ENCODE data around the gene MBD2.

MBD2 gene

DNA sequence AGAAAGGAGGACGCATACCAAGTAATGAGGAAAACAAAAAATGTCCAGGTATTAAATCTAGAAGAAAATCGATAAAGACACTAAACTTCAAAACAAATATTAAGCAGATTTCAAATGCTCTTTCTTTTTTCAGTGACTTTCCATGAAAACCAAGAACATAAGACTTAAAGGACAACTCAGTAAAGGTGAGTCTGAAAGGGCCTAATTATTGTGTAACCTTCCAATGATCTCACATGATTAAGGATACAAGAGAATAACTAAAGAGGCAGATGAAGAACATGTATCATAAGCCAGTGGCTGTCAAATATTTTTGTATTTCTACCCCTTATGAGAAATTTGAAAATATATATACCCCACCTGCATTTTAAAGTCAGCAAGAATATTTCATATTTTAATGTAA, 30.7 kb downstream of the MBD2 start:
- DNase-seq (ENCODE audit: low read depth): no peak

DNA sequence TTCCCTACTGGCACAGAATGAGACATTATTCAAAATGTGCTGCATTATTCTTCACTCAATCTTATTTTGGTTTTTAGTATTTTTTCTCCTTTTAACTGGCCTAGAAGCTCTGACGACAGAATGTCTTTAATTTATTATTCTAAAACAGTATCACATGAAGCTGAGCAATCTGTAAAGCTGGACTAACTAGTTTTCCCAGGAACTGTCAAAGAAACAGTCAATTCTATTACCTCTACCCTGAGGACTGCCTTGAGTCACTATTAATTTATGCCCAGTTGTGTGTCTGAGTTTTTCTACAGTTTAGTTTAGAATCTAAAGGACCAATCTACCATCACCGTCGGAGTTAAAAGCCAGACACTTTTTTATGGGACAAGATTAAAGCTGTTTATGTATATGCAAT, 31.6 kb downstream of the MBD2 start:
- DNase-seq (ENCODE audit: low read depth): no peak

DNA sequence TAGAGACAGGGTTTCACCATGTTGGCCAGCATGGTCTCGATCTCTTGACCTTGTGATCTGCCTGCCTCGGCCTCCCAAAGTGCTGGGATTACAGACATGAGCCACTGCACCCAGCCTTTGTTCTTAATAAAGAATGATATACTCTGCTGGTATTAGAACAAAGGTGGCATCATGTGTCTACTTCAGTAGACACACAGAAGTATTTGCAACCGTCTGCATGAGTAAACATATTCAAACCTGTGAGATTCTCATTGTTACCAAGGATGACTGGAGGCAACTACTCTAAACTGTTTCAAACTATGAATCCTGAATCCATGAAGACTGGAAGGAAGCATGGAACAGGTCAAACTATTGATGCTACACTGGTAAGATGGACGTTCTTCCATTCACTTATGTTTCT, 32.1 kb downstream of the MBD2 start:
- DNase-seq (ENCODE audit: low read depth): no peak

DNA sequence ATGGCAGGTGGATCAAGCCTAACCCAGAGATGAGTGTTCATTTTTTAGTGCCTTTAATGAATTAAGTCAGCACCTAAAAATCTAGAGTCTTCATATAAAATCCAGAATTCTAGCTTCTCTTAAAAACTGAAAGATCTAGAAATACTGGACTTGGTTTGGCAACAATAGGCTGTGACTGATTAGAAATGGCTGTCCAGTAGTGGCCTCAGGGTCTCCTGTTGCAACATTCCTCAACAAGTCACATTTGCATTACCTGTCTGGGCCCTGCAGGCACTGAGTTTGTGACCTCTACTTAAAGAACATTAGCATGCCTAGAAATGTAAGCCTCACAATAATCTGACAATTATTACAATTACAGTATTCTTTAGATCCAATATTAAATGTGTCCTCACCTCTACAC, 33.1 kb downstream of the MBD2 start:
- no peak for DNase-seq (ENCODE audit: low read depth)

DNA sequence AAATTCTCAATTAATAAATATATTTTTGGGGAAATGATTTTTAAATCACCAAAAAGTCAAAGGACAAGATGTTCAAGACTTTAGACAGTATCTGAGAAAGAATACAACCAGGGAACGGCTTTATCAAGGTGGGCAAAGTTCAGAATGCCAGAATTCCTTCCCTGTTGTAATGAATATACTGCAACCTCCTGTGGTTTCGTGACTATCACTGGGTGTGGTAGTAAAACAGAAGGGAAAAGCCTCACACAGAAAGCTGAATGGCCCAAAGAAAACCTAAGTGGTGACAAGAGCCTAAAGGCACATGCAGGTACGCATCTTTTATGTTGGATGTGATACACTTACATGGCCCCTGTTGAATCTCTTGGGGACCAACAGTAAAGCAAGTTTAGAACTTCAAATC, 37.1 kb downstream of the MBD2 start:
- DNase-seq (ENCODE audit: low read depth): no peak

DNA sequence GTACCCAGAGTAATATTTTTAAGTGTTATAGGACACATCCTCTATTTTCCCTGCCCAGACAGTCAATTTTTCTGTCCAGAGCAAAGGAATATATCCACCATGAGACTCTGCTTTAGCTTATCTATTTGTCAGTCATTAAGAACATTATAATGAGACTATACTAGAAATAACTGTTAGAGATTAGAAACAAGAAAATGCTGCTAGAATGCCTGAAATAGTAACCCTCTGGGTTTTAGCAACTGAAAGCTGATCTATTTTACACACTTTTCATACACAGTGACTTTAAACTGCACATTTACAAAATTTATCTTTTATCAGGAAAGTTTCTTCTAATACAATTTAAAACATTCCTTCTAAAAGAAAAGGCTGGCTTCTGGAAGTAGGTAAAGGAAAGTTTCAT, 39.6 kb downstream of the MBD2 start:
- no peak for DNase-seq (ENCODE audit: low read depth)

DNA sequence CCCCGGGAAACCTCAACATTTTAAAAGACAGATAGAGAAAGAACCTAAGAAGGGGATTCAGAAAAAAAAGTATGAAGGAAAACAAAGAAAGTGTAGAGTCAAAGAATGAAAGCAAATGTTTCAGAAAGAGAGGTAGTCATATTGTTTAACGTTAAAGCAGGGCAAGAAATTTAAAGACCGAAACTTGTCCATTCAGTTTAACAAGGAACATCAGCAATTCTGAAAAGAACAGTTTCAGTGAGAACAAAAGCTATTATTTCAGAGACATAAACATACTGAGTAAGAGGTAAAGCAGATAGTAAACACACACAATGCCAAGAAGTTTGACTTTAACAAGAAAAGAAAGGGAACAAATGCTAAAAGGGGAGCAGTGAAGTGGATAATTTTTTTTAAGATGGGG, 41.1 kb downstream of the MBD2 start:
- DNase-seq (ENCODE audit: low read depth): no peak

DNA sequence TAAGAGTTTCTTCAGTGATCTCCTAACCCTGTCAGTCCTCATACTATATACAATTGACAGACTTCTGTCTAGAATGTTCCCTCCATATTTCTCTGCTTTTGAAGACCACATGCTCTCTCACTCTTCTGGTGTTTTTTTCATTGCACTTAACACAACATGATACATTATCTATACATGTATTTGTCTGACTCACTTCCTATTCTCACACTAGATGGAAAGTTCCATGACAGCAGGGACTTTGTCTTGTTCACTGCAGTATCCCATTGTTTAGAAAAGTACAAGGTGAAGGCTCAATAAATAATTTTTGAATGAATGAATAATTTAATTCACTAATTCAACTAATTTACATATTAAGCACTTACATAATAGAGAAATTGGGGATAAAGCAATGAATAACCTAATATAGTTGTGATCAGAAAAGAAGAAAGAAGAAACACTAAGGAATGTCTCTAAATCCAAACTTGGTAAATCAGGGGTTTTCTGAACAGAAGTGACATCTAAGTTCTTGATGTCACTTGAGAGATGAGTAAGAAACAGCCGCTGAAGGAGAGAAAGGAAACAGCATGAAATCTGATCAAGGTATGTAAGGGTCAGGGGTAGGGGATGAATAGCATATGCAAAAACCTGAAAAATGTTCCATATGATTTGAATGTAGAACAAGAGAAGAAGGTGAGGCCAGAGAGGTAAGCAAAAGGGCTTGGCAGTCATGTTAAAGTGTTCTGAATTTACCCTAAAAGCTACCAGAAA, 42.4 kb downstream of the MBD2 start:
- DNase-seq (ENCODE audit: low read depth): no peak

DNA sequence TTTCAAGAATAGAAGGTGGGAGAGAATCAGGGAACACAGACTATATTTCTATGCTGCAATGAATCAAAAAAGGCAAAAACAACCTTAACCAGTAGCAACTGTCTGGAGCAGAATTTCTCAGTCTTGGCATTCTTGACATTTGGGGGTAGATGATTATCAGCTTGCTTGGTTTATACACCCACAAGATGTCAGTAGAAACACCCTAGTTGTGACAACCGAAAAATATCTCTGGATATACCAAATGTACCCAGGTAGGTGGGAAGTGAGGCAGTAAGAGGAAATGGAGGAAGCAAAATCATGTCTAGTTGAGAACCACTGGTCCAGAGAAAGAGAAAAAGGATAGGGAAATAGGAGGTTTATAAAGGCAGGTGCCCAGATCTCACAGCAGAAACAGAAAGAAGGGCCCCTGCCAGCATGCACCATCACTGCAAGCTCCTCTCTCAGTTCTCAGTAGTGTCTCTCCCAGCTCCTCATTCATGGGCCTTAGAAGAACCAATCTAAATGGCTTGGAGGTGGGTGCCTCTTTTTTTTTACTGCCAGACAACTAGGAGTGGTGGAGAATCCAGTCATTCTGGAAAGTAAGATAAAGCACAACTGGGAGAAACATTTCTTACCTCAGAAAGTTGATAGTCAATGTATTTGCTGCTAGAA, 50.4 kb downstream of the MBD2 start:
- DNase-seq (ENCODE audit: low read depth): no peak

DNA sequence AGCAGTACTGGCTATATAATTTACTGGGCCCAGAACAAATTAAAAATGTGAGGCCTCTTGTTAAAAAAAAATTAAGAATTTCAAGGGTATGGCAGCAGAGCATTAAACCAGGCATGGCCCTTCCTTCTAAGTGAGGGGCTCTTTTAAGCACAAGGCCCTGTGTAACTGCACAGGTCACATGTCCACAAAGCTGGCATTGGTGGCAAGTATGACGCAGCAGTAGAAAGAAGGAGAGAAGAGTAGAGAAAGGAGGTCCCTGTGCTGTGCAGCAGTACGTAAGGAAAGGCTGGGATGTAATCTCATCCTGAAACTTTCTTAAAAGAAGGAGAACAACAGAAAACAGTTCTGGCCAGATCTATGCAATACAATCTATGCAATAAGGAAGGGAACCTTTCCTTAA, 51.2 kb downstream of the MBD2 start:
- no peak for DNase-seq (ENCODE audit: low read depth)

DNA sequence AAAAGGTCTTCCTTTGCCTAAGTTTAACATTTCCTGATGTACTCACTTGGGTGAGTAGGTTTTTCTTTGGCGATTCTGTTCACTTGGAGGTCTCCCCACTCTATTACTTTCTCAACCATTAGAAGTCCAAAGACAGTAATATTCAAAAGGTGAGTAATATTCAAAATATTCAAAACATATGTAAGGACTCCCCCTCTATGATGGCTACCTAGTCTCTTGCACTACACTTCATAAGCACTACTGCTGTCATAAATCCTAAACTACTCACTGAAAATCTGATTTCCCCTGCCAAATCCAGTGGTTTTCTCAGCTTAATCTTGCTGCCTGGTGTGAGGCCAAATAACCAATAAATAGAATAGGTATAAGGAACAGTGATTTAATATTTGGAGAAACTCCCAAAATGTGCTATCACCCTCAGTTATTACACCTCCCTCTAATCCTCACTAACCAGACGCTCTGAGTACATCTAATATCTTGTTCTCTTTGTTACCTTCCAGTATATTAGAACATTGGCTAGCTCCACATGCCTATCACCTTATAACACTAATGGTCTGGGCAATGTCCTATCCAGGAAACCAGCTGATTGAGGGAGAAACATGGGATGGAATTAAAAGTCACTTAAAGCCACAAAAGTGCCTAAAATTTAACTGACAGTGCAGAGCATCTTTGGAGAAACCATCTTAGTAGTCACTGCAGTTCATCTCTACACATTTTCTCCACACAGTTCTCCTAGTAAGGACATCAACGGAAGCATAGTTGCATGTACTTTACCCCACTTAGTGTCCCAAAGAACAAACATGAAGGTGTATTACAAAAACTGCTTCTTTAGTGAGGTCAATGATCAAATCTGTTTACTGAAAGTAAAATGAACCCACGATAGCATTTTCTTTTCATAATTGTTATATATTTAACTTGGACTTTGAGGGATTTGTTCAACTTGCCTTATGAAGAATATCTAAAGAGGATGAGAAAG, 54.8 kb downstream of the MBD2 start:
- no peak for DNase-seq (ENCODE audit: low read depth)

DNA sequence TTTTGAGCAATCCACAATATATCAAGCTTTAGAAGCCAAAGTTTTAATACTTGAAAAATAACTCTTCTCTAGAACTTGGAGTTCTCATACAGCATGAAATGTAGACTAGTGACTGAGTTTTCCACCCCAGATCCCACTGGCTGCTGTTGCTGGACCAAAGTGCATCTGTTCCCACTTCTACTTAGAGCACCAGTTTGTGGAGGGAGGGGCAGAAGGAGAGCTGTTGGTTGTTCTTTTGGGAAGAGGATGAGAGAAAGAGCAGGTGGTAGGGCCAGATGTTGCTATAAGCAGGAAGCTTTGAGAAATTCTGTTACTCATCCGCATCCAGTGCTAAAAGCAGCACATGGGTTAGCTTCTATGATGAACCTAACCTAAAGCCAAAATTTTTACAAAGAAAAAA, 59.0 kb downstream of the MBD2 start:
- DNase-seq (ENCODE audit: low read depth): no peak

DNA sequence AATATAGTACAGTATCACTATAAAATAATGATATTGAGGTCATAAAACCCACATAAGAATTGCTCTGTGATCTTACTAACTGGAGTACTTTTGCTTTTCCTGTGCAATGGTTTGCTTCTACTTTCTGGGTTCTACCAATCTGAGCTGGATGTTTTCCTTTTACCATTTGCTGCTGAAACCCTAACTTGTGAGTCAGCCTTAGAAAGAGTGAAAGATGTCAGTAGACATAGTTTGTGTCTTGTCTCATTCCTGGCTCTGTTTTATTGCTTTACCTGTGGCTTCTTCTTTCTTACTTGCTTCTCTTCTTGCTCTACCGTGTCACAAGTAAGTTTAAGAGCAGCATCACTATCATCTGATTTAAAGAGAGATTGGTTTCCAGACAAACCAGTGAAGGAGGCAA, 61.0 kb downstream of the MBD2 start:
- DNase-seq (ENCODE audit: low read depth): no peak

DNA sequence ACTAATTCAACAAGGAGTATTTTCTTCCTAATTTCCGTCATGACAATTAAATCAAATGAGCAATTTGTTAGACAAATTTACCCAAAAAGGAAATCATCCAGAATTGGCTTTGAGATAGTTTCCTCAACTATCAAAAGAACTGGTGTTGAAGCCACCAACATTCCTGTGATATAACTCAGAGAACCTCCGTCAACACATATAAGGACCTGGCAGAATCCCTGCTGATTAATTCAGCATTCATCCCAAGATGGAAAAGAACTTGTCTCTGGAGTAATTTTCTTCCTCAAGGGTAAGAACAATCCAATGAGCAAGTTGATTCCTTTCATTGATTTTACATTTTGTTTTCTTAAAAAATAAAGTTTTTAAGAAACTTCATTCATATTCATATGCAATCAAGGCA, 62.0 kb downstream of the MBD2 start:
- DNase-seq (ENCODE audit: low read depth): peak; percentile 50

DNA sequence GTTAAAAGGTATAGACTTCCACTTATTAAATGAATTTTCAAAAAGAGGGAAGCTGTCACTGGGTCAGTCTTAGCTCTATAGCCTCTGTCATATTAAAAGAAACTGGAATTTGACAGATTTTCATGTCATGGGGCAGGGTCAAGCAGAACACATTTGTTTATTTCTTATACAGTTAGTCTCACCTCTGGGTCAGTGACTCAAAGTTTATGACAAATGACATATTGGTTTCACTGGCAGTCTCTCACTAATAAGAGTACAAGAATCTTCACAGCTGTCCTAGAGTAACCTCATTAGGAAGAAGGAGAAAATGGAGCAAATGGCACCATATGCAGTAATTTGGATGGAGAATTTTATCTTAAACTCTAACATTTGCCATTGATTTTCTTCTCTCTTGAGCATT, 63.2 kb downstream of the MBD2 start:
- DNase-seq (ENCODE audit: low read depth): no peak

DNA sequence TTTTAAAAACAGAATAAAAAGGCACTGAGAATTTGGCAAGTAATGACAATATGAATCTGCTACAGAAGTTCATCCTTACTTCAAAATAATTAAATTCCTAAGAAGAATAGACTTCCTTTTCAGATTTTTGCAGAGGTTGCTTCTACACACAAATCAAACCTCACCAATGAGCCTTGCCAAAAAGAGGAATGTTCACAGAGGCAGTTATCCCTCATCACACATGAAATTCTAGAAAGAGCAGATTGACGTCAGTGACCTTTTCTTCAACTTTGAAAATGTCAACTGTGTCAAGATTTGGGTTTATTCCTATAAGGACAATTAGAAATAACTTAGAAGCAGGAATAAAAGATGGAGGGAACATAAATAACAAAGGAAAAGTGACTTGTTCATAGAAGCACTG, 64.6 kb downstream of the MBD2 start:
- no peak for DNase-seq (ENCODE audit: low read depth)

DNA sequence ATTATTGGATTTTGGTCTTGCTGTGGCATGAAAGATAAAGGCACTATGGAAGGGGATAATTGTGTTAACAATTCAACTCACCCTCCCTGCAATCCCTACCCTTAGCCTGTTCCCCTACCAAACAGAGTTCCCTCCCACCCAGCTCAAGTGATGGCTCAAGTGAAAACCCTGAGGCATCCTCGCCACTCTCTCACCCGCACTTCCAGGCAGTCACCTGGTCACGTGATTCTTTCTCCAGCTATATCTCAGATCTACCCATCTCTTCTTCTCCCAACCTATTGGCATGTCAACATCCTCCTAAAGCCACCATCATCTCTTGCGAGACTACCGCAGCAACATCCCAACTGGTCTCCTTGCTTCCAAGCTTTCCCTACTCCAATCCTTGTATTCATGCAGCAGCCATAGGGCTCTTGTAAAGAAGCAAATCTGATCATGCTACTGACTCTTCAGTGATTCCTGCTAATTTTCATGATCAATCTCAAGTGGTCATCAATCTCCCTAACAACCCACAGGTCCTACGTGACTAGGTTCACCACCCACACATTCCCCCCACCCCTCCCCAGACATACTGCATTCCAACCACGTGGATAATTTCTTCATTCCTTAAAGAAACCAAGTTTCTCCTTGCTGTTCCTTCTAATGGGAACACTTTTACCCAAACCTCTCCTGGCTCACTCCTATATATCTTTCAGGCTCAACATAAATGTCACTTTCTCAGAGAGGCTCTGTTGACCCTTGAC, 66.7 kb downstream of the MBD2 start:
- DNase-seq (ENCODE audit: low read depth): no peak

DNA sequence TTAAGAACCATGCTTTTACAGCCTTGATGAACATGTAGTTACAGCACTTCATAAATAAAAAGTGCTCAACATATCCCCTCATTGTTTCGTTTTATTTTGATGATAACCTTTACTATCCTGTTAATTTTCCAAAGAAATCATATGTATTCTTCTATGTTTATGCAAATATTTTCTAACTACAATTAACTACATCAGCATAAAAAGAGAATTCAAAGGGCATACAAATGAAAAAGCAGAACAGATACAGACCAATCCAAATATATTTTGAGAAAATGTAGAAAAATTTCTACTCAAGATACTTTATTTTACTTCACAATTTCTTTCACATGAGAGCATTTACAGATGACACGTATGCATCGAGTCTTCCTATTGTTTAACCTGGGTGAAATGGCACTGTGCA, 69.1 kb downstream of the MBD2 start:
- no peak for DNase-seq (ENCODE audit: low read depth)

DNA sequence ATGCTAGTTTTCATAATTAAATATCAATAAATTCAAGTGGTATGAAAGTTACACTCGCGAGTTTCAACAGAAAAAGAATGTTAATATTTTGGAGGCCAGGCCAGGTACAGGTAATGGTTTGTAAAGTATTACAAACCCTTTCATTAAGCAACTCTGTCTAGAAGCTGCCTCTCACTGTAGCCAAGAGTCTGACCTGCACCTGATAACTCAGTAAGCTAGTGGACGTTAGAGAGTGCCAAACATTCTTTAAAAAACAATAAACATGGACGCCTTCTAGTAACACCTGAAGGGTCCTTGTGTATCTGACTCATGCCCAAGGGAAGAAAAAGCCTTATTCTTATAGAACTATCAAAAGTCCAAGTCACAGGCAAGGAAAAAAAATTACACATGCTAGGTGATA, 70.2 kb downstream of the MBD2 start:
- no peak for DNase-seq (ENCODE audit: low read depth)

DNA sequence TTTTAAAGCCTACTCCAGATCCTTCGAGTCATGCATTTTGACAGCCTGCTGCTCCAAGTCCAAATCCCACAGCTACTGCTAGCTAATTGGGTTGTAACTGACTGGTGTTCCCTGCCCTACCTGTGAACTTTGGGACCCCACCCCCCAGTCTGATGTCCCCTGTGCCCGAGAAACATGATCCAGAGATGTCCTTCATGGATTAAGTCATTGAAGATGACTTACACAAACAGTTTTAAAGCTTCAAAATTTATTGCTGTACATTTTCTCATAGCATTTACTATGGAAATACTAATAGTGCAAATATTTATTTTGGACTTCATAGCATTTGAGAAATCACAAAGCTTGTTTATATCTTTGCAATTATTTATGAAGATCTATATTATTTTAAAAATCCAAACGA, 73.1 kb downstream of the MBD2 start:
- no peak for DNase-seq (ENCODE audit: low read depth)

DNA sequence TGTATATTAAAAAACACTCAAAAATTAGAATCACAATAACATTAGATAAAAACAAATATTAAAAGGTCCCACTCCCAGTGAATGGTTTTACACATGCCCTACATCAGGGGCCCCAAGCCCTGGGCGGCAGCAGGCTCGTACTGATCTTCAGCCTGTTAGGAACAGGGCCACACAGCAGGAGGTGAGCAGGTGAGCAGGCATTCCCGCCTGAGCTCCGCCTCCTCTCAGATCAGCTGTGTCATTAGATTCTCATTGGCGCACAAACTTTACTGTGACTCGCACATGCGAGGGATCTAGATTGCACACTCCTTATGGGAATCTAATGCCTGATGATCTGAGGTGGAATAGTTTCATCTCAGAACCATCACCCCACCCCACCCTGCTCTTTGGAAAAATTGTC, 74.2 kb downstream of the MBD2 start:
- DNase-seq (ENCODE audit: low read depth): no peak

DNA sequence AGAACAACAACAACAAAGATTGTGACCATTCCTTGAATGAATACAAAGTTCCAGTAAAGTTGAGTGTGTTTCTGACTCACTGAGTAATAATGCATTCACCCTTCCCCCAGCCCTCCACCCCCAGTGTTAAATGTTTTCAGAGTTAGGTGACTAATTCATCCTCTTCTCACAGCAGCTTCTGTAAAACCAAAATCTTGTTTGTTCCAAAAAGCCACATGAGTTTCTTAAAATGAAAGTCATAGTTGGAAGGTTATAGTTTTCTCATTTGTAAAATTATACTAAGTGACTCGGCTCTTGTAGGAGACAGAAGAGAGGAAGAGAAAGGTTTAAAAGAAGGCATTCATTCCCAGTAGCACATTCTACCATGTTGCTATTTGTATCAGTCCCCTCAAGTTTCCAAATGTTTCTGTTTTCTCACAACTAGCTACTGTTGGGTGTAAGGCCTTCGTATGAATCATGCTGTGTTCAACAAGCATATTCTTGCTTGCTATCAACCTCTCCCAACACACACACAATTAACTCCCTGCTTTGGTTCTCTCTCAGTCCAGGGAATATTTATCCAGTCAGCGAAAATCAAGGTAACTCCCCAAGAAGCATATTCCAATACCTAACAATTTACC, 75.3 kb downstream of the MBD2 start:
- DNase-seq (ENCODE audit: low read depth): peak; percentile 73
